ENCODE measurements around the gene KIAA1958.
"Not testable (repeated sequence)": the region's sequence is repeated elsewhere in the genome, so short reads cannot be mapped to it uniquely, and the experiment has no call there.

KIAA1958 gene

GRCh38 chr9:112669326-112669725 is 182.7 kb downstream of the KIAA1958 start:
- no peak overlapping the region for H3K4me3 ChIP-seq (ENCODE audit: control insufficient read depth, low read depth, low read length)
- no peak for DNase-seq (ENCODE audit: low read depth)
- no peak for TF ChIP-seq CTCF (IDR thresholded peaks at IDR 0.05; ENCODE audit: control insufficient read depth, insufficient read depth, low read depth, low read length, missing control alignments)

GRCh38 chr9:112670991-112671625 is 184.5 kb downstream of the KIAA1958 start:
- no peak for TF ChIP-seq CTCF (IDR thresholded peaks at IDR 0.05; ENCODE audit: control insufficient read depth, insufficient read depth, low read depth, low read length, missing control alignments)
- no peak for DNase-seq (ENCODE audit: low read depth)
- no peak overlapping the region for H3K4me3 ChIP-seq (ENCODE audit: control insufficient read depth, low read depth, low read length)

- not testable (repeated sequence) for DNase-seq (ENCODE audit: low read depth); H3K4me3 ChIP-seq (ENCODE audit: control insufficient read depth, low read depth, low read length)
Observed at GRCh38 chr9:112673221-112673620, 186.6 kb downstream of the KIAA1958 start.

- no peak for TF ChIP-seq CTCF (IDR thresholded peaks at IDR 0.05; ENCODE audit: control insufficient read depth, insufficient read depth, low read depth, low read length, missing control alignments)
Observed at GRCh38 chr9:112677040-112677439, 190.4 kb downstream of the KIAA1958 start.

GRCh38 chr9:112680731-112681402 is 194.2 kb downstream of the KIAA1958 start:
- DNase-seq (ENCODE audit: low read depth) = no peak
- no peak overlapping the region for H3K4me3 ChIP-seq (ENCODE audit: control insufficient read depth, low read depth, low read length)

More at GRCh38 chr9:112677040-112677439, 190.4 kb downstream of the KIAA1958 start:
- DNase-seq (ENCODE audit: low read depth) = no peak
- H3K4me3 ChIP-seq (ENCODE audit: control insufficient read depth, low read depth, low read length) = no peak overlapping the region

GRCh38 chr9:112689161-112689740 is 202.6 kb downstream of the KIAA1958 start:
- no peak for TF ChIP-seq CTCF (IDR thresholded peaks at IDR 0.05; ENCODE audit: control insufficient read depth, insufficient read depth, low read depth, low read length, missing control alignments)
- no peak overlapping the region for H3K4me3 ChIP-seq (ENCODE audit: control insufficient read depth, low read depth, low read length)
- no peak for DNase-seq (ENCODE audit: low read depth)

More at GRCh38 chr9:112680731-112681402, 194.2 kb downstream of the KIAA1958 start:
- TF ChIP-seq CTCF (IDR thresholded peaks at IDR 0.05; ENCODE audit: control insufficient read depth, insufficient read depth, low read depth, low read length, missing control alignments) = no peak
